Subcutaneous abdominal adipose tissue (tissue), 5 donors: ENCODE measurements around the gene RTEL1.
"Not testable (repeated sequence)": the region's sequence is repeated elsewhere in the genome, so short reads cannot be mapped to it uniquely, and the experiment has no call there.

Source experiments
- H3K27ac ChIP-seq: one replicate; pipeline ENCODE4 v1.7.0; 2013; ENCODE audit warnings: low read depth, mild to moderate bottlenecking, inconsistent platforms, low read length, moderate library complexity
- H3K27me3 ChIP-seq, 5 donors: one replicate each; pipeline ENCODE4 v1.7.0; 2013; ENCODE audit warnings: low read length in 5 of 5, inconsistent platforms in 1 of 5; ENCODE audit not compliant: control insufficient read depth in 5 of 5, insufficient read depth in 4 of 5
- H3K36me3 ChIP-seq, 5 donors: one replicate each; pipeline ENCODE4 v1.7.0; 2013; ENCODE audit warnings: low read length in 5 of 5; ENCODE audit not compliant: control insufficient read depth in 5 of 5, insufficient read depth in 5 of 5
- H3K4me1 ChIP-seq, 5 donors: one replicate each; pipeline ENCODE4 v1.7.0; 2013; ENCODE audit warnings: low read length in 5 of 5, mild to moderate bottlenecking in 3 of 5, moderate library complexity in 1 of 5; ENCODE audit not compliant: control insufficient read depth in 5 of 5, insufficient read depth in 5 of 5
- H3K4me3 ChIP-seq, 5 donors: one replicate each; pipeline ENCODE4 v1.7.0; 2013; ENCODE audit warnings: low read length in 5 of 5, low read depth in 1 of 5
- H3K9ac ChIP-seq, 5 donors: one replicate each; pipeline ENCODE4 v1.7.0; 2013; ENCODE audit warnings: low read length in 5 of 5, mild to moderate bottlenecking in 4 of 5, moderate library complexity in 3 of 5
- H3K9me3 ChIP-seq, 5 donors: one replicate each; pipeline ENCODE4 v1.7.0; 2013; ENCODE audit warnings: low read length in 5 of 5; ENCODE audit not compliant: control insufficient read depth in 5 of 5
- donor health status: healthy.
- donor health status: healthy.
- donor health status: healthy.
- donor health status: healthy.
- donor health status: healthy.

RTEL1 gene

GRCh38 chr20:63640686-63641085 lies 17.4 kb upstream of the RTEL1 start:
- H3K9ac ChIP-seq, H3K36me3 ChIP-seq, H3K27ac ChIP-seq, H3K9me3 ChIP-seq, H3K27me3 ChIP-seq: not testable (repeated sequence)
- H3K4me1 ChIP-seq, result peaks cover 0 to 24% (median 13%) of the 10 kb centered on the region in 5 donors
- peak overlapping the region in 2 of 5 donors; percentile 26 to 34 for H3K4me3 ChIP-seq

GRCh38 chr20:63641146-63641791 lies 16.8 kb upstream of the RTEL1 start:
- Histone ChIP-seq H3K4me3 (peak overlapping the region in 4 of 5 donors; percentile 60 to 73 (median 66)), H3K4me1 (peaks cover 0 to 24% (median 13%) of the 10 kb centered on the region in 5 donors), H3K9ac (peak overlapping the region in 2 of 5 donors; percentile 51 to 73), H3K9me3 (no peaks in the 10 kb centered on the region), H3K27ac (no peak overlapping the region), H3K36me3 (peaks cover 0 to 4% (median 0%) of the 10 kb centered on the region in 5 donors), H3K27me3 (peaks cover 0 to 3% (median 0%) of the 10 kb centered on the region in 5 donors)

- Histone ChIP-seq H3K9ac (no peak overlapping the region), H3K9me3 (no peaks in the 10 kb centered on the region), H3K27me3 (peaks cover 0 to 3% (median 0%) of the 10 kb centered on the region in 5 donors), H3K4me1 (peaks cover 0 to 24% (median 13%) of the 10 kb centered on the region in 5 donors), H3K4me3 (peak overlapping the region in 4 of 5 donors; percentile 60 to 73 (median 66)), H3K27ac (no peak overlapping the region), H3K36me3 (peaks cover 0 to 4% (median 0%) of the 10 kb centered on the region in 5 donors)
These were observed 16.2 kb upstream of the RTEL1 start for GRCh38 chr20:63641792-63642523.

- H3K27ac ChIP-seq, result no peak overlapping the region
- no peak overlapping the region for H3K9ac ChIP-seq
- peaks cover 0 to 3% (median 0%) of the 10 kb centered on the region in 5 donors for H3K27me3 ChIP-seq
- H3K36me3 ChIP-seq, result peaks cover 0 to 4% (median 0%) of the 10 kb centered on the region in 5 donors
- peaks cover 0 to 24% (median 13%) of the 10 kb centered on the region in 5 donors for H3K4me1 ChIP-seq
- no peaks in the 10 kb centered on the region for H3K9me3 ChIP-seq
- H3K4me3 ChIP-seq, result peak overlapping the region in 3 of 5 donors; percentile 60 to 67 (median 67)
These were observed 15.4 kb upstream of the RTEL1 start for GRCh38 chr20:63642527-63643247.

GRCh38 chr20:63643499-63643898 lies 14.6 kb upstream of the RTEL1 start:
- Histone ChIP-seq H3K27me3 (peaks cover 0 to 3% (median 0%) of the 10 kb centered on the region in 5 donors), H3K4me3 (no peak overlapping the region), H3K27ac (no peak overlapping the region), H3K4me1 (peaks cover 0 to 21% (median 13%) of the 10 kb centered on the region in 5 donors), H3K9ac (no peak overlapping the region), H3K36me3 (peaks cover 0 to 4% (median 0%) of the 10 kb centered on the region in 5 donors), H3K9me3 (no peaks in the 10 kb centered on the region)

GRCh38 chr20:63643946-63644345 lies 14.2 kb upstream of the RTEL1 start:
- peaks cover 0 to 4% (median 0%) of the 10 kb centered on the region in 5 donors for H3K36me3 ChIP-seq
- peaks cover 0 to 3% (median 0%) of the 10 kb centered on the region in 5 donors for H3K27me3 ChIP-seq
- no peaks in the 10 kb centered on the region for H3K9me3 ChIP-seq
- no peak overlapping the region for H3K27ac ChIP-seq
- H3K9ac ChIP-seq, result no peak overlapping the region
- H3K4me3 ChIP-seq, result no peak overlapping the region
- peaks cover 0 to 21% (median 13%) of the 10 kb centered on the region in 5 donors for H3K4me1 ChIP-seq

- Histone ChIP-seq H3K4me3 (no peak overlapping the region), H3K27me3 (peaks cover 0 to 3% (median 0%) of the 10 kb centered on the region in 5 donors), H3K27ac (no peak overlapping the region), H3K36me3 (peaks cover 0 to 4% (median 0%) of the 10 kb centered on the region in 5 donors), H3K9me3 (no peaks in the 10 kb centered on the region), H3K9ac (no peak overlapping the region), H3K4me1 (peaks cover 0 to 13% (median 8%) of the 10 kb centered on the region in 5 donors)
These were observed 12.9 kb upstream of the RTEL1 start for GRCh38 chr20:63645218-63645617.

GRCh38 chr20:63648190-63648589 lies 9.9 kb upstream of the RTEL1 start:
- Histone ChIP-seq H3K9ac (no peak overlapping the region), H3K4me3 (no peak overlapping the region), H3K4me1 (peaks cover 0 to 18% (median 10%) of the 10 kb centered on the region in 5 donors), H3K27ac (no peak overlapping the region), H3K9me3 (no peaks in the 10 kb centered on the region), H3K27me3 (peaks cover 9 to 19% (median 10%) of the 10 kb centered on the region in 5 donors), H3K36me3 (peaks cover 0 to 4% (median 0%) of the 10 kb centered on the region in 5 donors)

GRCh38 chr20:63648895-63649589 lies 9.1 kb upstream of the RTEL1 start:
- Histone ChIP-seq H3K9me3 (no peaks in the 10 kb centered on the region), H3K27ac (no peak overlapping the region), H3K9ac (no peak overlapping the region), H3K4me1 (peaks cover 0 to 24% (median 15%) of the 10 kb centered on the region in 5 donors), H3K27me3 (peaks cover 9 to 18% (median 11%) of the 10 kb centered on the region in 5 donors), H3K36me3 (no peaks in the 10 kb centered on the region), H3K4me3 (no peak overlapping the region)
